Esophagus squamous epithelium (tissue), 5 donors: ENCODE data around the gene MMP3. TPM values are rescaled to one million over a fixed set of nuclear protein-coding genes. Genes with fewer than 3 reads are reported as not detected.
"Not testable (repeated sequence)": the region's sequence is repeated elsewhere in the genome, so short reads cannot be mapped to it uniquely, and the experiment has no call there.

Experiments
- DNase-seq: peaks from one replicate; lab custom pipeline; 2025; lab: John Stamatoyannopoulos, UW
- H3K27ac ChIP-seq, 4 donors: fragments of 200-600 bp; sonication (generic); one replicate each; pipeline ENCODE4 v1.5.1; 2016 to 2019; ENCODE audit warnings: mild to moderate bottlenecking in 1 of 4
- H3K27me3 ChIP-seq, 4 donors: fragments of 200-600 bp; sonication (generic); 1 replicate in 3 of 4; 2 replicates in 1 of 4; pipeline versions ENCODE4 v1.5.1 to v1.6.0; 2017 to 2021; ENCODE audit warnings: antibody characterized with exemption in 1 of 4
- H3K36me3 ChIP-seq, 3 donors: fragments of 200-600 bp; sonication (generic); one replicate each; pipeline ENCODE4 v1.5.1; 2016 to 2019
- H3K4me1 ChIP-seq, 3 donors: fragments of 200-600 bp; sonication (generic); one replicate each; pipeline ENCODE4 v1.5.1; 2017 to 2019
- H3K4me3 ChIP-seq, 4 donors: fragments of 200-600 bp; sonication (generic); 1 replicate in 3 of 4; 2 replicates in 1 of 4; pipeline ENCODE4 v1.5.1; 2016 to 2019; ENCODE audit warnings: mild to moderate bottlenecking in 2 of 4, moderate library complexity in 1 of 4
- H3K9me3 ChIP-seq, 3 donors: fragments of 200-600 bp; sonication (generic); one replicate each; pipeline ENCODE4 v1.5.1; 2016 to 2019
- CTCF ChIP-seq, 6 experiments: fragments of 450-650 bp in 4 of 6; fragments of 200-600 bp in 2 of 6; sonication (generic) in 2 of 6; IDR thresholded peaks; one replicate each; pipeline ENCODE4 v1.5.1; 2016 to 2019; ENCODE audit warnings: antibody characterized with exemption in 6 of 6, mild to moderate bottlenecking in 4 of 6, moderate library complexity in 4 of 6
- POLR2A ChIP-seq, 4 donors: fragments of 450-650 bp; IDR thresholded peaks; one replicate each; pipeline ENCODE4 v1.6.1; 2017; ENCODE audit warnings: antibody characterized with exemption in 4 of 4, mild to moderate bottlenecking in 4 of 4, moderate library complexity in 3 of 4
- whole genome bisulfite sequencing, 2 donors: methylation state at CpG; one replicate each; pipeline ENCODE4 v1.1.5; 2018; 5-methylcytosine and 5-hydroxymethylcytosine counted together
- intact Hi-C: fragments of 100-400 bp; cut with DNase I; formaldehyde crosslinking; loops from one replicate; pipeline ENCODE4 v1.15.0; 2022
- total RNA-seq, 4 donors: library from RNA; depleted of rRNA; stranded (reverse); fragments of >200 nt; gene quantifications; one replicate each; pipeline ENCODE4 v1.1.0, GENCODE V29; 2016
- donor health status: DM: yes; HTN: yes; CAD: no.

MMP3 gene
- total RNA-seq, 4 donors from 2014 or later = not detected

- H3K36me3 ChIP-seq = no peaks in the 10 kb centered on the region
- DNase-seq = no peak
- no peak overlapping the region for H3K27ac ChIP-seq
- TF ChIP-seq CTCF (IDR thresholded peaks at IDR 0.05) (no peak), POLR2A (IDR thresholded peaks at IDR 0.05) (no peak)
- H3K27me3 ChIP-seq = no peaks in the 10 kb centered on the region
- intact Hi-C loops = no loop called here
- H3K4me1 ChIP-seq = no peaks in the 10 kb centered on the region
- WGBS, 2 donors = 79 to 87% methylated on average over 5 of the region's 5 CpGs
- no peaks in the 10 kb centered on the region for H3K9me3 ChIP-seq
- H3K4me3 ChIP-seq = no peak overlapping the region
These were observed 36.4 kb upstream of the MMP3 start for GRCh38 chr11:102879801-102880200.

- H3K27me3 ChIP-seq = no peaks in the 10 kb centered on the region
- no peak for DNase-seq
- no peak for TF ChIP-seq POLR2A (IDR thresholded peaks at IDR 0.05)
- TF ChIP-seq CTCF (IDR thresholded peaks at IDR 0.05) = no peak
- H3K9me3 ChIP-seq = no peaks in the 10 kb centered on the region
- H3K4me1 ChIP-seq = no peaks in the 10 kb centered on the region
- WGBS, 2 donors = 90 to 94% methylated on average over 1 to 2 of the region's 2 CpGs
- H3K4me3 ChIP-seq = no peak overlapping the region
- no peak overlapping the region for H3K27ac ChIP-seq
- intact Hi-C loops = no loop called here
- no peaks in the 10 kb centered on the region for H3K36me3 ChIP-seq
These were observed 35.2 kb upstream of the MMP3 start for GRCh38 chr11:102878595-102878994.

- intact Hi-C loops = no loop called here
- Histone ChIP-seq H3K4me3 (no peak within 1 kb of the TSS), H3K36me3 (no peaks in the 10 kb centered on the region), H3K4me1 (no peaks in the 10 kb centered on the region), H3K27ac (no peak within 1 kb of the TSS), H3K9me3 (no peaks in the 10 kb centered on the region), H3K27me3 (no peaks in the 10 kb centered on the region)
- no peak for TF ChIP-seq POLR2A (IDR thresholded peaks at IDR 0.05)
- TF ChIP-seq CTCF (IDR thresholded peaks at IDR 0.05) = no peak
- 45 to 56% methylated on average over 4 of the region's 4 CpGs for WGBS, 2 donors
- DNase-seq = no peak
These were observed 31.4 kb upstream of the MMP3 start, which contains the start of gene MMP12 for GRCh38 chr11:102874852-102875251. Gene MMP12 (minus strand): TSS chr11:102874982. CDS start chr11:102874937, 45 bp downstream.

GRCh38 chr11:102869354-102869964 is 26.1 kb upstream of the MMP3 start:
- DNase-seq, intact Hi-C loops, H3K36me3 ChIP-seq, H3K27ac ChIP-seq, H3K27me3 ChIP-seq, H3K9me3 ChIP-seq, H3K4me3 ChIP-seq, H3K4me1 ChIP-seq: not testable (repeated sequence)
- WGBS, 2 donors = 63 to 67% methylated on average over 8 of the region's 8 CpGs

- no peak overlapping the region for H3K27ac ChIP-seq
- TF ChIP-seq CTCF (IDR thresholded peaks at IDR 0.05) (no peak), POLR2A (IDR thresholded peaks at IDR 0.05) (no peak)
- no peaks in the 10 kb centered on the region for H3K4me1 ChIP-seq
- intact Hi-C loops = no loop called here
- DNase-seq = no peak
- no peaks in the 10 kb centered on the region for H3K27me3 ChIP-seq
- WGBS, 2 donors = 57 to 62% methylated on average over 3 of the region's 3 CpGs
- no peak overlapping the region for H3K4me3 ChIP-seq
- H3K9me3 ChIP-seq = no peaks in the 10 kb centered on the region
- no peaks in the 10 kb centered on the region for H3K36me3 ChIP-seq
These were observed 24.9 kb upstream of the MMP3 start for GRCh38 chr11:102868339-102868738.

- TF ChIP-seq POLR2A (IDR thresholded peaks at IDR 0.05) = no peak
- TF ChIP-seq CTCF (IDR thresholded peaks at IDR 0.05) = no peak
- no peaks in the 10 kb centered on the region for H3K36me3 ChIP-seq
- H3K4me3 ChIP-seq = no peak overlapping the region
- H3K4me1 ChIP-seq = no peaks in the 10 kb centered on the region
- DNase-seq = no peak
- WGBS, 2 donors = 78 to 96% methylated on average over 1 of the region's 1 CpG
- no peak overlapping the region for H3K27ac ChIP-seq
- H3K9me3 ChIP-seq = no peaks in the 10 kb centered on the region
- no peaks in the 10 kb centered on the region for H3K27me3 ChIP-seq
- intact Hi-C loops = no loop called here
These were observed 21.3 kb upstream of the MMP3 start for GRCh38 chr11:102864724-102865123.
